Tibial nerve (tissue), 4 donors: ENCODE results near the gene LARP1.

ENCODE experiments used
- EP300 ChIP-seq, 2 donors: sonication (generic); formaldehyde crosslinking; IDR thresholded peaks; one replicate each; pipeline ENCODE4 v1.6.1; 2017; ENCODE audit warnings: antibody characterized with exemption in 2 of 2, mild to moderate bottlenecking in 1 of 2
- TF ChIP-seq, protein P1 (sequence below), 5 experiments: fragments of 200-600 bp in 3 of 5; fragments of 450-650 bp in 2 of 5; sonication (generic) in 3 of 5; IDR thresholded peaks; one replicate each; pipeline ENCODE4 v1.5.1; 2016 to 2019; ENCODE audit warnings: antibody characterized with exemption in 5 of 5, mild to moderate bottlenecking in 3 of 5, moderate library complexity in 2 of 5

DNA sequence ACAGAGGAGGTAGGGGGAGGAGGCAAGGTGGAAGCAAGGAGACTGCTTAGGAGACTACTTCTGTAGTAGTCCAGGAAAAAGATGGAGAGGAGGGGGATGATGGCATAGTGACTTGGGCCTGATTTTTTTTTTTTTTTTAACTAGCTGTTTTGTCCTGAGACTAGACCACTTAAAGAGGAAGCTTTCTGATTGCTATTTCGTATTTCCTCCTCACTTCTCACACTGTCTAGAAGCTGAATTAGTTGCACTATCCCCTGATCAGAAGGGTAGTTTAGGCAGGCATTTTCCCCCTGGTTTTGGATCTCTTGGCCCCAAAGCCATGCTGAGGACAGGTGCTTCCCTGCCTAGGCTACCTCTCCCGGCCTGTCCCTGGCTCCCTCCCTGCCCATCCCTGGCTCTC, 14.9 kb downstream of the LARP1 start:
- TF ChIP-seq, protein P1, sequence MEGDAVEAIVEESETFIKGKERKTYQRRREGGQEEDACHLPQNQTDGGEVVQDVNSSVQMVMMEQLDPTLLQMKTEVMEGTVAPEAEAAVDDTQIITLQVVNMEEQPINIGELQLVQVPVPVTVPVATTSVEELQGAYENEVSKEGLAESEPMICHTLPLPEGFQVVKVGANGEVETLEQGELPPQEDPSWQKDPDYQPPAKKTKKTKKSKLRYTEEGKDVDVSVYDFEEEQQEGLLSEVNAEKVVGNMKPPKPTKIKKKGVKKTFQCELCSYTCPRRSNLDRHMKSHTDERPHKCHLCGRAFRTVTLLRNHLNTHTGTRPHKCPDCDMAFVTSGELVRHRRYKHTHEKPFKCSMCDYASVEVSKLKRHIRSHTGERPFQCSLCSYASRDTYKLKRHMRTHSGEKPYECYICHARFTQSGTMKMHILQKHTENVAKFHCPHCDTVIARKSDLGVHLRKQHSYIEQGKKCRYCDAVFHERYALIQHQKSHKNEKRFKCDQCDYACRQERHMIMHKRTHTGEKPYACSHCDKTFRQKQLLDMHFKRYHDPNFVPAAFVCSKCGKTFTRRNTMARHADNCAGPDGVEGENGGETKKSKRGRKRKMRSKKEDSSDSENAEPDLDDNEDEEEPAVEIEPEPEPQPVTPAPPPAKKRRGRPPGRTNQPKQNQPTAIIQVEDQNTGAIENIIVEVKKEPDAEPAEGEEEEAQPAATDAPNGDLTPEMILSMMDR (IDR thresholded peaks at IDR 0.05), result no peak
- no peak for TF ChIP-seq EP300 (IDR thresholded peaks at IDR 0.05)
